ENCODE measurements around the gene TCOF1.

DNA sequence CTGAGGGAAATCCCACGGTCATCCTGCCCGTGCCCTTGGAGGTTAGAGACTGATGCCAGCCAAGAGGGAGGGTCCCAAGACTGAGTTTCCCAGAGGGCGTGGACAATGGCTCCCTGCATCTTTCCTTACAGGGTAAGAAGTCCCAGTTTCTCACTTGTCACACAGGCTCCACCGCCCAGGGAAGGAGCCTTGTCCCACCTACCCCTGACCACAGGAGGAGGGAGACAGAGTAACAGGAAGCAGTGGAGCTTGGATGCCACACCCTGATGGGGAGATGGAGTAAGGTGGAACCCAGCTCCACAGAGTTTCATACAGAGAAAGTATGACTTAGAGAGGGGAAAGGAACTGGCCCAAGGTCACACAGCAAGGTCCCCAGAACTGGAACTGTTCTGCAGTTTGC is 64.6 kb downstream of the TCOF1 start:
- TF ChIP-seq CTCF (conservative IDR thresholded peaks at IDR 0.05; ENCODE audit: low read depth in 2 of 2) (no peak), EZH2phosphoT487 (IDR thresholded peaks at IDR 0.05; ENCODE audit: unreplicated experiment) (no peak), EZH2 (IDR thresholded peaks at IDR 0.05; ENCODE audit: low read depth, unreplicated experiment) (no peak)

Measured in GM23338 (cell line).